Muscle of back (tissue), 11 donors: ENCODE measurements around the gene CBX4. TPM values are rescaled to one million over a fixed set of nuclear protein-coding genes. Genes with fewer than 3 reads are reported as not detected.

Experiments used
- DNase-seq, 3 donors: peaks; one replicate each; pipeline versions ENCODE4 v3.0.0 to v3.0.0-alpha.2; 2013
- polyA plus RNA-seq, 10 donors: library from polyadenylated mRNA; unstranded; fragments of 120-200 nt; gene quantifications; one replicate each; pipeline ENCODE4 v1.2.1, GENCODE V29; 2013; ENCODE audit not compliant: insufficient read length in 10 of 10

The CBX4 gene
- polyA plus RNA-seq, 10 donors: 5.7 to 11.7 (median 8.3) TPM

DNA sequence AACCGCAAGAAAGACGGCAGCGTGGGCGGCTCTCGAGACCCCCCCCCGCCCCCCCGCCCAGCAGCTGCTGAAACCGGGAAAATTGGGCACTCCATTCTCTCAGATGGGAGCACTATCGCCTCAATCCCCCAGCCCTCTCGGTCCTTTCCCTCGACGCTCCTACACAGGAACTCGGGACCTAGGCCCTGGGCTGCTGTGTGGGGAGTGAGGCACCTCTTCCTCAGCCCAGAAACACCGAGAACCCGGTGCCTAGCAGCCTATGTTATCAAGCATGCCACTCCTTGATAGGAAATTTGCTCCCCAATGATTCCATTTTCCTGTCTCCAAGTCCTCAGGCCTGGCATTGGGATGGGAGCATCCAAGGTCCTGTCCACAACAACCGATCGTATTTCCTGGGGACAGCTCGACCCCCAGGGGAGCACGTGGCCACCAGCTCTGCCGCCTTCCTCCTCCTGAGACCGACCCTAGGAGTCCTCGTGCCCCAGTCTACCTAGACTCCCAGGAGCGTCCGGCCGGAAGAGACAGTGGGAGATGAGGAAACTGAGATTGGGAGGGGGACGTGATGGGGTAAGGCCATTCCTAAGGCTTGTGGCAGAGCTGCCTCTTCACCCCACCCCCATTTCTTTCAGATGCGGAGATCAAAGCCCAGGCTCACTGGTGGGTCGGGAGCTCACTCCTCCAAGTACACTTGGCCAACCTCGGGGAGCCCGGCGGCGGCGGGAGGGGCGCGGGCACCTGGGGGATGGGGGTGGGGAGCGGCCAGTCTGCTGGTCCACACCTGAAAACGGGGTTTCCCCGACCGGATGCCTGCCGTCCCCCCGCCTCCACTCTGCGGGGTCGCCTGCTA, 24.9 kb downstream of the CBX4 start:
- no peak for DNase-seq

- DNase-seq: no peak
Measured at GRCh38 chr17:79813297-79814126, 25.7 kb downstream of the CBX4 start.

GRCh38 chr17:79812353-79813258, 26.6 kb downstream of the CBX4 start:
- DNase-seq: peak in 1 of 3 donors; percentile 62

- DNase-seq: no peak
Measured at GRCh38 chr17:79811868-79812352, 27.3 kb downstream of the CBX4 start.

- peak in 1 of 3 donors; percentile 42 for DNase-seq
Measured at GRCh38 chr17:79811011-79811867, 28.0 kb downstream of the CBX4 start.

DNA sequence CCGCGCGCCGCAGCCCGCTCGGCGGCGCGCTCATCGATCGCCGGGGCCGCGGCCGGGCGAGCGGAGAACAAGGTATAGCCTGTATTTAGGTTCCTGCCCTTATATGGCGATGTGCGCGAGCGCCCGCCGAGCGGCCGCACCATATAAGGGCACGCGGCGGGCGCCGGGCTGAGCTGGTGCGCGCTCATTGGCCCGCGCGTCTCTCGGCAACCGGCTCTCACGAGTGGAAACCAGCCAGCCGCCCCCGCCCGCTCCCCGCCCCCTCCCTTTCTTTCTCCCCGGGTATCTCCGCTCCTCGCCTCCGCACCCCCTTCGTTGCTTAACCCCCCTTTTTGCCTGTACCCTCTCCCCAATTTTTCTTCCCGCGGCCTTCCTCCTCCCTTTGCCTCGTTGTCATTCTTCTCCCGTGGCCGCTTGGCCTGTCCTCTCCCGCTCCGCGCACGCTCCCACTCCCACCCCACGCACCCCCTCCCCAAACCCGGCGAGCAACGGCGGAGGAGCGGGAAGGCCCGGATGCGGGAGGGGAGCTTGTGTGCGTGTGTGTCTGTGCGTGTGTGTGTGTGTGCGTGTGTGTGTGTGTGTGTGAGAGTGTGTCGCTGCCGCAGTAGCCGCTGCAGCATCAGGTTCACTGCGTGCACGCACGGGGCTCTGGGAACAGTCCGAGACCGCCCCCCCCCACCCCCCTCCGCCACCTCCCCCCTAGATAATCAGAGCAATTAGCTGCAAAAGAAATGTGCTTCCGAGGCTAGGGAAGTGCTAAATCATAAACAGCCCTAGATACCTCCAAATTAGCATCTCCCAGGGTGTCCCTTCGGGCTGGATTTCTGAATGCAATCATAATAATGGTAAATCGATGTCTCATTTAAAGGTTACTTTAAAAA, 28.9 kb downstream of the CBX4 start:
- DNase-seq: peak; percentile 71 to 84 (median 83)

DNA sequence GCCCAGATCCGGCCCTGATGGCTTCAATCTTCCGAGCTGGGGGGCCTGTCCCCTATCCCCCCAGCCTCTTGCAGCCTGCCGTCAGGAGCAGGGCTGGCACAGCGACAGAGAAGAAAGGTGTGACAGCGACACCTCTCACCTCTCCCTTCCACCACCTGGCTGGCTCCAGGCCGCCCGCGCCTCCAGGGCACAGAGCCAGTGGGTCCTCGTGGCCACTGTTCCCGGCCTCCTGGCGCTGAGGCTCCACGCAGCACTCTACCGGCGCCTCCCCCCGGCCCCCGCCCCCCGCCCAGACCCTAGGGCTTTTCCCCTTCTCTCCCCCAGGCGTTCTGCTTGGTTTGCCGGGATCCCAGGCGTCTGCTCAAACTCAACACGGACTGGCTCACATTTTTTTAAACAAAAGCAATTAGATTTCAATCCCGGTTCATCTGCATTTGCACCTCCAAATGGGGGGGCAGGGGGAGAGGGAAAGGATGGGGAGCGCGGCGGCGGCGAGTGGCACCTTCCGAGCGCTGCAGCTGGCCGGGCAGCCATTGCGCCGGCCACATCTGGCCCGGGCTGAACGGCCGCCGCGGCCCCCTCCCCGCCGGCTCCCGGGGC, 29.6 kb downstream of the CBX4 start:
- no peak for DNase-seq

DNA sequence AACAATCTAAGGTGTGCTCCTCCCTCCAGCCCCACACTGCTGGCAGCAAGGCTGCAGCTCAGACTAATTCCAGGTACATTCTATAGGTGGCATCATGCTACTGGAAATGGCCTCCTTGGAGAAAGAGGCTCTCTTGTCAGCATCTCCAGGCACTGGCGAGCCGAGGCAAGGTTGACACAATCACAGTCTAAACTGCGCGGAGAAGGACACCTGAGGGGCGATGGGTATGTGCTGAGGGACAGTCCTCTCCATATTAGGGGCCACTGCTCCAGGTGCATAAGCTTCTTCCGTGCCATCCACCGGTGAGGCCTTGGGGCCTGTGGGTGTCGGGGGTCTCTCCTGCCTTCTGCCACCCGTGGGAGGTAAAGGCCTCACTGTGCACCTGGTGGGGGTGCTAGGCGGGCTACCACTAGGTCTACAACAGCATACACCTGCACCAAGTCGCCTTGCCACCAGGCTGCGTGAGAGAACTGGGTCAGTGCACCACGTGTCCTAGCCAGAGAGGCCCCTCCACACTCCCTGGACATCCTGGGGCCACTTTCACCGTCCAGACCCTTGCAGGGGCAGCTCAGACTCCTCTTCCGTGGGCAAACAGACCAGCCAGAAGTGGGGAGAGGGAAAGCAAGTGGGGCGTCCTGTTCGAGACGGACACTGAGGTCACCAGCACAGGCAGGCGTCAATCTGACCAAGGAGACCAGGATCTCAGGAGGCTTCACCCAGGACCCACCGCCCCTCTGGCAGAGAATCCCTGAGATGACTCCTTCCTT, 30.3 kb downstream of the CBX4 start:
- no peak for DNase-seq

DNA sequence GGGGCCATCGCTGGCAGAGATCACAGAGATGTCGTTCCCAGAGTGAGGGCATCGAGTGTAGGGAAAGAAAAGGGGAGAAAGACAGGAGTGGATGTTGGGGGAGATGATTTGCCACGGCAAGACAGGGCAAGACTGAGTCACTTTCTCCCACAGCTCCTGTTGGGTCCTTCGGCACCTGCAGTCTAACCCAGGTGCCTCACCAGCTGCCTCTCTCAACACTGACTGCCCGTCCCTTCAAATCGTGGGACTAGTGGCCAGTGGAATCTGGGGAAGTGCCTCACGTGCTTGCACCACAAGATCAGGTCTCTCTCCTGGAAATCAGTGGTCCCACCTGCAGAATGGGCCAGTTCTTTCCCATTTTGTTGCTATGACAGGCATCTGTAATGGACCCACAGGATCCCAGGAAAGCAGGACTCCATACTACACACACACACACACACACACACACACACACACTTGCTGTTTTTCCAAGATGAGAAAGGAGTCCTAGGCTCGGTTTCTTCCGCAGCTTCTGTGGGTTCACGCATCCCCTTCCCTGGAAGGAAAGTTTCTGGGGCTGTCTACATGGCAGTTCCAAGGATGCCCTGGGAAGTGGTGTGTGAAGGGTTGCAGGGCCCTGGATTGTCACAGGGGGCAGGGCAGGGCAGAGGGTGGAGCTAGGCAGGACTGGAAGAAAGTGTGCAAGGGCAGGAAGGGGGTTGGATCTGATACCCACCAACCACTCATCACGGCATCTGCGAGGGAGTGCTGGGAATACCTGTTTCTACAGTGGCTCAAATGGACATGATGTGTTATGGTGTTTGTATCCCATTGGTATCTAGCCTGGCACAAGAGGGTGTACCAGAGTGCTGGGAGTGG, 32.1 kb downstream of the CBX4 start:
- DNase-seq: no peak

- no peak for DNase-seq
Measured at GRCh38 chr17:79806446-79806760, 32.8 kb downstream of the CBX4 start.

GRCh38 chr17:79804856-79805696, 34.2 kb downstream of the CBX4 start:
- no peak for DNase-seq

DNA sequence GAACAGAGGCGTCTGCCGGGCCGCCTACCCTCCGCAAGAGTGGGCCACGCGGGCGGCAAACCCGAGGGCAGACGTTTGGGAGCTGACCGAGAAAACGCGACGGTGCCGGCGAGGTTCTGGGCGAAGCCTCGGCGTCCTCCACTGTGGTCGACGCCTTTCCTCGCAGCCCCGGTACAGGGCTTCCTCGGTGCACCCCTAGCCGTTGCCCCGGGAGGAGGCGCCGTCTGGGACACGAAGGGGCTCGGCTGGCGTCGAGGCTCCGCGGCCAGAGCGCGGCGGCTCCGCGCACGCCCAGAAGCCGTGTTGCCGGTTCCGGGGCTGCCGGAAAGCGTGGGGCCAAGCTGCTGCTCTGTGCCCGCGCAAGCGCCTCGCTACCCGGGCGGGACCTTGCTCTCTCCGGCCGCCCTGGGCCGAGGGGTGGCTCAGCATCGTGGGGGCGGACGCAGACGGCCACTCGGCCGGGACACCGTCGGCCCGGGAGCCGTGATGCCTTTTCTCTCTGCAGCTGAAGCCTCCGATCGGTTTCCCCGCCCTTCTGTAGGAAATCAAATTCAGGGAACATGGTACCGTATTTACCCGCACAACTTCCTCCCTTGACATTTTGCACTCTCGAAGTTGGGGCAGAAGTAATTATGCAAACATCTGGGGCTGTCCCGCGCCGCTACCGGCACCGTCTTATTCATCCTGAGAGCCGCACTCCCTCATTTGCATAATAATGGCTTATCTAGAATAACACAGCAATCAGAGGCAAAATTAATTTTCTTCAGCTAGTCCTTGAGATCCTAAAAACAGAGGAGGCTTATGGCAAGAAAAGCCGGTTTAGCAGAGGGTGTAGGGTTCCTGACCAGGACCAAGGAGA, 35.0 kb downstream of the CBX4 start:
- DNase-seq: peak in 1 of 3 donors; percentile 77

- no peak for DNase-seq
Measured at GRCh38 chr17:79803421-79803996, 35.7 kb downstream of the CBX4 start.

GRCh38 chr17:79802736-79803420, 36.4 kb downstream of the CBX4 start:
- DNase-seq: no peak
